A549 (cell line): ENCODE data around the gene LAIR1. TPM values are rescaled to one million over a fixed set of nuclear protein-coding genes. Genes with fewer than 3 reads are reported as not detected.
A peak's percentile ranks its signal among the peaks of the same experiment; 100 is the strongest.
"Not testable (repeated sequence)": the region's sequence is repeated elsewhere in the genome, so short reads cannot be mapped to it uniquely, and the experiment has no call there.

ENCODE experiments used
- ATAC-seq, 2 experiments: fragments of 200-7000 bp in 1 of 2; fragments of >200 bp in 1 of 2; cut with Nextera tagmentation in 1 of 2; cut with Tn5 transposase in 1 of 2; 3 replicates each; pipeline versions ENCODE4 v1.8.0 to v1.9.1; 2018 to 2020; ENCODE audit warnings: mild to moderate bottlenecking in 1 of 2, moderate library complexity in 1 of 2
- CTCF ChIA-PET: fragments of 300-600 bp; sonication (Branson Sonifier 250); formaldehyde crosslinking; extraction: SDS; loops from one replicate; lab custom pipeline; 2021; ENCODE audit warnings: antibody characterized with exemption, inconsistent platforms; lab: Yijun Ruan, JAX
- POLR2A ChIA-PET: fragments of 350-600 bp; formaldehyde crosslinking; extraction: SDS; loops from one replicate; lab custom pipeline; 2021; ENCODE audit warnings: antibody characterized with exemption, inconsistent platforms; lab: Yijun Ruan, JAX
- DNase-seq, 2 experiments: peaks; one replicate each; pipeline versions ENCODE4 v3.0.0 to v3.0.0-alpha.2; 2011 to 2016; ENCODE audit warnings: low read depth in 1 of 2, low spot score in 1 of 2
- FAIRE-seq: peaks from 2 replicates; lab custom pipeline; 2011; peaks lifted over from hg19 to GRCh38; lab: Jason Lieb, UNC
- H3K27ac ChIP-seq, 2 experiments: fragments of >200 bp; sonication (Bioruptor Twin); formaldehyde crosslinking; 3 replicates each; pipeline ENCODE4 v1.5.1; 2016 to 2017
- H3K4me1 ChIP-seq: fragments of >200 bp; sonication (Bioruptor Twin); formaldehyde crosslinking; 3 replicates; pipeline ENCODE4 v1.6.1; 2016
- H3K4me2 ChIP-seq: fragments of >200 bp; sonication (Bioruptor Twin); formaldehyde crosslinking; 3 replicates; pipeline ENCODE4 v1.6.1; 2016
- H3K4me3 ChIP-seq: fragments of >200 bp; sonication (Bioruptor Twin); formaldehyde crosslinking; 3 replicates; pipeline ENCODE4 v1.5.1; 2016
- H3K9me3 ChIP-seq: fragments of >200 bp; sonication (Bioruptor Twin); formaldehyde crosslinking; 3 replicates; pipeline ENCODE4 v1.6.1; 2016
- CBX2 ChIP-seq: fragments of 200-600 bp; sonication (generic); IDR thresholded peaks from 2 replicates; pipeline ENCODE4 v1.6.1; 2016; ENCODE audit warnings: low read depth, mild to moderate bottlenecking, borderline replicate concordance
- CBX8 ChIP-seq: fragments of 200-600 bp; sonication (generic); IDR thresholded peaks from 2 replicates; pipeline ENCODE4 v1.6.1; 2016
- FOSL2 ChIP-seq, 2 experiments: fragments of 450-650 bp in 1 of 2; fragments of >200 bp in 1 of 2; sonication (Bioruptor Twin) in 1 of 2; formaldehyde crosslinking; IDR thresholded peaks; 2 replicates each; pipeline versions ENCODE4 v1.5.0 to v1.6.1; 2016 to 2020; ENCODE audit warnings: mild to moderate bottlenecking in 1 of 2, moderate library complexity in 1 of 2
- GATA3 ChIP-seq: IDR thresholded peaks from 2 replicates; pipeline ENCODE4 v1.6.1; 2012; ENCODE audit warnings: borderline replicate concordance
- HEYL ChIP-seq: fragments of 250-450 bp; sonication (Bioruptor Pico); IDR thresholded peaks from 2 replicates; pipeline ENCODE4 v1.8.0; 2021; ENCODE audit warnings: mild to moderate bottlenecking, moderate library complexity
- HOXB5 ChIP-seq: fragments of 250-450 bp; sonication (Bioruptor Pico); IDR thresholded peaks from 2 replicates; pipeline ENCODE4 v1.5.0; 2020; ENCODE audit warnings: mild to moderate bottlenecking, moderate library complexity
- KDM5A ChIP-seq: fragments of 200-600 bp; sonication (generic); IDR thresholded peaks from 2 replicates; pipeline ENCODE4 v1.6.1; 2016; ENCODE audit warnings: antibody characterized with exemption, mild to moderate bottlenecking
- MAFK ChIP-seq: fragments of 450-650 bp; IDR thresholded peaks from 2 replicates; pipeline ENCODE4 v1.6.1; 2014; ENCODE audit not compliant: partially characterized antibody
- MYC ChIP-seq: IDR thresholded peaks from 2 replicates; pipeline ENCODE4 v1.6.1; 2012; ENCODE audit warnings: mild to moderate bottlenecking, inconsistent platforms, low read length, improper control_type of control experiment, borderline replicate concordance
- NFE2L2 ChIP-seq: fragments of 150-350 bp; conservative IDR thresholded peaks from 2 replicates; pipeline ENCODE4 v1.6.1; 2014; ENCODE audit warnings: low read length
- NR3C1 ChIP-seq: fragments of >200 bp; sonication (Bioruptor Twin); formaldehyde crosslinking; IDR thresholded peaks from 3 replicates; pipeline ENCODE4 v1.6.1; 2017
- RCOR1 ChIP-seq: fragments of 150-350 bp; IDR thresholded peaks from 2 replicates; pipeline ENCODE4 v1.6.1; 2014; ENCODE audit warnings: antibody characterized with exemption, low read length, low read depth
- ZSCAN20 ChIP-seq: fragments of 250-450 bp; sonication (Bioruptor Pico); IDR thresholded peaks from 2 replicates; pipeline ENCODE4 v1.8.0; 2022; ENCODE audit warnings: mild to moderate bottlenecking, moderate library complexity
- WGBS: methylation state at CpG from one replicate; pipeline ENCODE4 v1.1.6; 2017; ENCODE audit errors: missing lambda C conversion rate; 5-methylcytosine and 5-hydroxymethylcytosine counted together
- polyA plus RNA-seq, 4 experiments: library from polyadenylated mRNA; depleted of rRNA in 3 of 4; stranded (reverse); fragments of >200 nt; fragmentation: RNase III in 1 of 4; extraction: RNeasy Plus Mini Kit Qiagen cat#74134 plus additional on column Dnase treatment in 1 of 4; gene quantifications; 2 replicates in 3 of 4; 3 replicates in 1 of 4; pipeline ENCODE4 v1.2.3, GENCODE V29; 2011 to 2017
- TF ChIP-seq, protein P1 (sequence below): fragments of 250-450 bp; sonication (Bioruptor Pico); IDR thresholded peaks from 2 replicates; pipeline ENCODE4 v1.5.0; 2021; ENCODE audit warnings: mild to moderate bottlenecking, moderate library complexity, borderline replicate concordance
- TF ChIP-seq, protein P2 (sequence below): fragments of 200-600 bp; sonication (generic); IDR thresholded peaks from 2 replicates; pipeline ENCODE4 v1.6.1; 2016; ENCODE audit warnings: antibody characterized with exemption, mild to moderate bottlenecking, moderate library complexity

Gene LAIR1
- polyA plus RNA-seq, 2 of the 4 experiments (the other 2 are of a cell fraction), result not detected

DNA sequence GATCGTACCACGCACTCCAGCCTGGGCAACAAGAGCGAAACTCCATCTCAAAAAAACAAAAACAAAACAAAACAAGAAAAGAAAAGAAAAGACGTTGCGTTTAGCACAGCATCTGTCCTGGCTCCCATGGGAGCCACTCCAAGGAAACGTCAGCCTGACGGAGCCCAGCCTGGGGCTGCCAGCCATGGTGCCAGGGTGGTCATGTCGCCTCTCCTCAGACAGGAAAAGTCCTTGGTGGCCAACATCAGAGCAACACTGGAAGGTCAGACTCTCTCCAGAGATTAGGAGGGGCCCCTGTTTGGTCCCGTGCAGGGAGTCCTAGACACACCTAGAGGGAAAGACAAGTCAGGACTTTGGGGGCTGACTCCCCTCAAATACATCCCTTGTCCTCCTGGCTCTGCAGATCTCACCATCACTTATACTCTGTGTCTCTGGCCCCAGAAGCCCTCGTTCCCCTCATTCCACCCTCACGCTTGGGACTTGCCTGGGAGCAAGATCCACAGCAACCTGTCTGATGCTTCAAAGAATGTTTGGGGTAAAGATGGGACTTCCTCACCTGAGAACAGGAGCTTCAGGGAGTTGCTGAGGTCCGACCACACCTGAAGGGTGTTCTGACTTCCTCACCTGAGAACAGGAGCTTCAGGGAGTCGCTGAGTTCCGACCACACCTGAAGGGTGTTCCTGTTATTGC is 35.1 kb downstream of the LAIR1 start:
- ATAC-seq, result no peak
- FAIRE-seq, result no peak
- Histone ChIP-seq H3K27ac (no peak overlapping the region), H3K4me1 (no peaks in the 10 kb centered on the region), H3K9me3 (0 out of 3 replicates have a peak, but pooled peaks cover 5% of the 10 kb centered on the region)
- DNase-seq, result no peak
- no peak for TF ChIP-seq NFE2L2
- TF ChIP-seq CBX2, result no peak
- no peak for TF ChIP-seq MYC
- TF ChIP-seq ZSCAN20 (CRISPR knock-in tag), result no peak
- TF ChIP-seq HEYL (CRISPR knock-in tag), result no peak
- TF ChIP-seq, all 56 proteins: peak for 0
- 17% methylated on average over 14 of the region's 14 CpGs for WGBS
- Histone ChIP-seq H3K4me3 (no peak overlapping the region), H3K4me2 (no peak overlapping the region)
- CTCF ChIA-PET, result interaction anchor here (0.7 to 1.2 kb wide), 3 partner anchors 8 to 161 kb away, joined by 4 to 7 read pairs (median 4); no protein-coding TSS in a partner anchor
- POLR2A ChIA-PET, result no interaction called here

DNA sequence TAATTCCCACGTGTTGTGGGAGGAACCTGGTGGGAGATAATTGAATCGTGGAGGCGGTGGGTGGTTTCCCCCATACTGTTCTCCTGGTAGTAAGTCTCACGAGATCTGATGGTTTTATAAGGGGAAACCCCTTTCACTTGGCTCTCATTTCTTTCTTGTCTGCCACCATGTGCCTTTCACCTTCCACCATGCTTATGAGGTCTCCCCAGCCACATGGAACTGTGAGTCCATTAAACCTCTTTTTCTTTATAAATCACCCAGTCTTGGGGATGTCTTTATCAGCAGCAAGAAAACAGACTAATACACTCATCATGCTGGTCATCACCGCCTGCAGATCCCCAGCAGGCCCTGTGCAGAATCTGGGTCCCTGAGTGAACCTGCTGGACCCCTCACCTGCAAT is 36.0 kb downstream of the LAIR1 start:
- H3K4me2 ChIP-seq, POLR2A ChIA-PET, FAIRE-seq, H3K27ac ChIP-seq, ATAC-seq, H3K4me1 ChIP-seq, H3K4me3 ChIP-seq, H3K9me3 ChIP-seq, DNase-seq: not testable (repeated sequence)
- CTCF ChIA-PET, result interaction anchor here (0.9 to 1.3 kb wide), 2 partner anchors 111 to 160 kb away, joined by 4 read pairs; no protein-coding TSS in a partner anchor
- WGBS, result 28% methylated on average over 5 of the region's 5 CpGs

DNA sequence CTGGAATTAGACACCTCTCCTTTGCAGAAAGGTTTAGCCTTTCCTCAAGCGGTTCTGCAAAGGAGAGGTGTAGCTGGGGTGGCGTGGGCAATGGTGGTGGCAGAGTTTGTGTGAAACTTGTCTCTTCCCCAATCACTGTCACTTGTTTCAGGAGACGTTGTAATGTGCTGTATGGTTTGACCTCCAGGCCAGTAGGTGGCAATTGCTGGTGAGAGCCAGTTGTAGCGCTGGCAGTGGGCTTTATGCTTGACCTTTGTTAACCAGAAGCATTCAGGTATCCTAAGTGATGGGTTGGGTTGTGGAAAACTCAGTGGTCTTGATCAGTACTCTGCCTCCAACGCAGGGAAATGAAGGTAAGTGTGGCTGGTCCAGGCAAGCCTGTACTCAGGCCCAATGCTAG is 39.1 kb downstream of the LAIR1 start:
- ChIA-PET POLR2A (no interaction called here), CTCF (interaction anchor here (0.8 to 1.8 kb wide), 5 partner anchors 15 to 157 kb away, joined by 3 to 4 read pairs (median 4); no protein-coding TSS in a partner anchor)
- Histone ChIP-seq H3K4me1 (no peaks in the 10 kb centered on the region), H3K4me3 (no peak overlapping the region), H3K4me2 (no peak overlapping the region), H3K27ac (no peak overlapping the region), H3K9me3 (peaks cover 19% of the 10 kb centered on the region; the same call in 1 of the 3 replicates)
- DNase-seq (no peak), ATAC-seq (peak; percentile 20 to 30; a peak in 3 of 6 replicates), FAIRE-seq (no peak)
- TF ChIP-seq RCOR1, result no peak
- TF ChIP-seq, protein P1, sequence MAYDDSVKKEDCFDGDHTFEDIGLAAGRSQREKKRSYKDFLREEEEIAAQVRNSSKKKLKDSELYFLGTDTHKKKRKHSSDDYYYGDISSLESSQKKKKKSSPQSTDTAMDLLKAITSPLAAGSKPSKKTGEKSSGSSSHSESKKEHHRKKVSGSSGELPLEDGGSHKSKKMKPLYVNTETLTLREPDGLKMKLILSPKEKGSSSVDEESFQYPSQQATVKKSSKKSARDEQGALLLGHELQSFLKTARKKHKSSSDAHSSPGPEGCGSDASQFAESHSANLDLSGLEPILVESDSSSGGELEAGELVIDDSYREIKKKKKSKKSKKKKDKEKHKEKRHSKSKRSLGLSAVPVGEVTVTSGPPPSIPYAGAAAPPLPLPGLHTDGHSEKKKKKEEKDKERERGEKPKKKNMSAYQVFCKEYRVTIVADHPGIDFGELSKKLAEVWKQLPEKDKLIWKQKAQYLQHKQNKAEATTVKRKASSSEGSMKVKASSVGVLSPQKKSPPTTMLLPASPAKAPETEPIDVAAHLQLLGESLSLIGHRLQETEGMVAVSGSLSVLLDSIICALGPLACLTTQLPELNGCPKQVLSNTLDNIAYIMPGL (CRISPR knock-in tag), result no peak
- TF ChIP-seq MAFK, result no peak
- no peak for TF ChIP-seq NR3C1
- TF ChIP-seq HOXB5 (CRISPR knock-in tag), result no peak
- no peak for TF ChIP-seq KDM5A
- no peak for TF ChIP-seq FOSL2 (IDR thresholded peaks at IDR 0.05)
- TF ChIP-seq FOSL2 (CRISPR knock-in tag; IDR thresholded peaks at IDR 0.05), result no peak
- TF ChIP-seq, protein P2, sequence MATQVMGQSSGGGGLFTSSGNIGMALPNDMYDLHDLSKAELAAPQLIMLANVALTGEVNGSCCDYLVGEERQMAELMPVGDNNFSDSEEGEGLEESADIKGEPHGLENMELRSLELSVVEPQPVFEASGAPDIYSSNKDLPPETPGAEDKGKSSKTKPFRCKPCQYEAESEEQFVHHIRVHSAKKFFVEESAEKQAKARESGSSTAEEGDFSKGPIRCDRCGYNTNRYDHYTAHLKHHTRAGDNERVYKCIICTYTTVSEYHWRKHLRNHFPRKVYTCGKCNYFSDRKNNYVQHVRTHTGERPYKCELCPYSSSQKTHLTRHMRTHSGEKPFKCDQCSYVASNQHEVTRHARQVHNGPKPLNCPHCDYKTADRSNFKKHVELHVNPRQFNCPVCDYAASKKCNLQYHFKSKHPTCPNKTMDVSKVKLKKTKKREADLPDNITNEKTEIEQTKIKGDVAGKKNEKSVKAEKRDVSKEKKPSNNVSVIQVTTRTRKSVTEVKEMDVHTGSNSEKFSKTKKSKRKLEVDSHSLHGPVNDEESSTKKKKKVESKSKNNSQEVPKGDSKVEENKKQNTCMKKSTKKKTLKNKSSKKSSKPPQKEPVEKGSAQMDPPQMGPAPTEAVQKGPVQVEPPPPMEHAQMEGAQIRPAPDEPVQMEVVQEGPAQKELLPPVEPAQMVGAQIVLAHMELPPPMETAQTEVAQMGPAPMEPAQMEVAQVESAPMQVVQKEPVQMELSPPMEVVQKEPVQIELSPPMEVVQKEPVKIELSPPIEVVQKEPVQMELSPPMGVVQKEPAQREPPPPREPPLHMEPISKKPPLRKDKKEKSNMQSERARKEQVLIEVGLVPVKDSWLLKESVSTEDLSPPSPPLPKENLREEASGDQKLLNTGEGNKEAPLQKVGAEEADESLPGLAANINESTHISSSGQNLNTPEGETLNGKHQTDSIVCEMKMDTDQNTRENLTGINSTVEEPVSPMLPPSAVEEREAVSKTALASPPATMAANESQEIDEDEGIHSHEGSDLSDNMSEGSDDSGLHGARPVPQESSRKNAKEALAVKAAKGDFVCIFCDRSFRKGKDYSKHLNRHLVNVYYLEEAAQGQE, result no peak
- no peak for TF ChIP-seq GATA3
- TF ChIP-seq CBX8, result no peak
- WGBS, result 51% methylated on average over 5 of the region's 5 CpGs
